Mesothelial cell of epicardium (in vitro differentiated cells): ENCODE results near the gene MEX3A. TPM values are rescaled to one million over a fixed set of nuclear protein-coding genes. Genes with fewer than 3 reads are reported as not detected.

ENCODE experiments used
- DNase-seq, 2 experiments: peaks; one replicate each; pipeline ENCODE4 v3.0.0; 2021; ENCODE audit warnings: low spot score in 2 of 2; ENCODE audit not compliant: unreplicated experiment in 2 of 2
- H3K27ac Mint-ChIP-seq: 2 replicates; pipeline ENCODE4 v1.8.0; 2021; ENCODE audit warnings: mixed read lengths
- H3K27me3 Mint-ChIP-seq: 2 replicates; pipeline ENCODE4 v1.8.0; 2021; ENCODE audit warnings: low read depth, mixed read lengths
- H3K36me3 Mint-ChIP-seq: 2 replicates; pipeline ENCODE4 v1.8.0; 2021; ENCODE audit warnings: mixed read lengths
- H3K4me1 Mint-ChIP-seq: 2 replicates; pipeline ENCODE4 v1.8.0; 2021; ENCODE audit warnings: mixed read lengths
- H3K4me3 Mint-ChIP-seq: 2 replicates; pipeline ENCODE4 v1.8.0; 2021; ENCODE audit warnings: mild to moderate bottlenecking, moderate library complexity, mixed read lengths
- H3K9me3 Mint-ChIP-seq: 2 replicates; pipeline ENCODE4 v1.8.0; 2021; ENCODE audit warnings: mixed read lengths
- total RNA-seq: library from RNA; stranded (reverse); gene quantifications from 3 replicates; pipeline ENCODE4 v1.2.1, GENCODE V29; 2021
- TF ChIP-seq, protein P1 (sequence below): fragments of 200-600 bp; sonication (generic); IDR thresholded peaks from one replicate; pipeline ENCODE4 v1.5.0; 2021; ENCODE audit warnings: antibody characterized with exemption; ENCODE audit not compliant: unreplicated experiment

Gene MEX3A, protein sequence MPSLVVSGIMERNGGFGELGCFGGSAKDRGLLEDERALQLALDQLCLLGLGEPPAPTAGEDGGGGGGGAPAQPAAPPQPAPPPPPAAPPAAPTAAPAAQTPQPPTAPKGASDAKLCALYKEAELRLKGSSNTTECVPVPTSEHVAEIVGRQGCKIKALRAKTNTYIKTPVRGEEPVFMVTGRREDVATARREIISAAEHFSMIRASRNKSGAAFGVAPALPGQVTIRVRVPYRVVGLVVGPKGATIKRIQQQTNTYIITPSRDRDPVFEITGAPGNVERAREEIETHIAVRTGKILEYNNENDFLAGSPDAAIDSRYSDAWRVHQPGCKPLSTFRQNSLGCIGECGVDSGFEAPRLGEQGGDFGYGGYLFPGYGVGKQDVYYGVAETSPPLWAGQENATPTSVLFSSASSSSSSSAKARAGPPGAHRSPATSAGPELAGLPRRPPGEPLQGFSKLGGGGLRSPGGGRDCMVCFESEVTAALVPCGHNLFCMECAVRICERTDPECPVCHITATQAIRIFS
- total RNA-seq = 107 to 112 TPM (median 112 TPM) in 3 replicates

GRCh38 chr1:156082309-156083091, at the start of gene MEX3A:
TSS of gene MEX3A (minus strand) at chr1:156082465. CDS start at chr1:156081998, 467 bp downstream.
- peak; percentile 83 to 93 for DNase-seq
- no peaks in the 10 kb centered on the region for H3K9me3 Mint-ChIP-seq
- H3K4me3 Mint-ChIP-seq = peak within 1 kb of the TSS; percentile 98
- H3K27me3 Mint-ChIP-seq = no peaks in the 10 kb centered on the region
- H3K4me1 Mint-ChIP-seq = peaks cover 66% of the 10 kb centered on the region
- TF ChIP-seq, protein P1, sequence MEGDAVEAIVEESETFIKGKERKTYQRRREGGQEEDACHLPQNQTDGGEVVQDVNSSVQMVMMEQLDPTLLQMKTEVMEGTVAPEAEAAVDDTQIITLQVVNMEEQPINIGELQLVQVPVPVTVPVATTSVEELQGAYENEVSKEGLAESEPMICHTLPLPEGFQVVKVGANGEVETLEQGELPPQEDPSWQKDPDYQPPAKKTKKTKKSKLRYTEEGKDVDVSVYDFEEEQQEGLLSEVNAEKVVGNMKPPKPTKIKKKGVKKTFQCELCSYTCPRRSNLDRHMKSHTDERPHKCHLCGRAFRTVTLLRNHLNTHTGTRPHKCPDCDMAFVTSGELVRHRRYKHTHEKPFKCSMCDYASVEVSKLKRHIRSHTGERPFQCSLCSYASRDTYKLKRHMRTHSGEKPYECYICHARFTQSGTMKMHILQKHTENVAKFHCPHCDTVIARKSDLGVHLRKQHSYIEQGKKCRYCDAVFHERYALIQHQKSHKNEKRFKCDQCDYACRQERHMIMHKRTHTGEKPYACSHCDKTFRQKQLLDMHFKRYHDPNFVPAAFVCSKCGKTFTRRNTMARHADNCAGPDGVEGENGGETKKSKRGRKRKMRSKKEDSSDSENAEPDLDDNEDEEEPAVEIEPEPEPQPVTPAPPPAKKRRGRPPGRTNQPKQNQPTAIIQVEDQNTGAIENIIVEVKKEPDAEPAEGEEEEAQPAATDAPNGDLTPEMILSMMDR = no peak
- peak within 1 kb of the TSS; percentile 98 for H3K27ac Mint-ChIP-seq
- peaks cover 8% of the 10 kb centered on the region for H3K36me3 Mint-ChIP-seq

DNA sequence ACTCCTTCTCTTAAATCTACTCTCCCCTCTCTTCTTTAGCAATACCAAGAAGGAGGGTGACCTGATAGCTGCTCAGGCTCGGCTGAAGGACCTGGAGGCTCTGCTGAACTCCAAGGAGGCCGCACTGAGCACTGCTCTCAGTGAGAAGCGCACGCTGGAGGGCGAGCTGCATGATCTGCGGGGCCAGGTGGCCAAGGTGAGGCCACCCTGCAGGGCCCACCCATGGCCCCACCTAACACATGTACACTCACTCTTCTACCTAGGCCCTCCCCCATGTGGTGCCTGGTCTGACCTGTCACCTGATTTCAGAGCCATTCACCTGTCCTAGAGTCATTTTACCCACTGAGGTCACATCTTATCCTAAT, 48.3 kb upstream of the MEX3A start:
- H3K4me1 Mint-ChIP-seq = peaks cover 40% of the 10 kb centered on the region
- H3K27ac Mint-ChIP-seq = peak overlapping the region; percentile 100
- H3K36me3 Mint-ChIP-seq = peaks cover 13% of the 10 kb centered on the region
- no peaks in the 10 kb centered on the region for H3K9me3 Mint-ChIP-seq
- H3K4me3 Mint-ChIP-seq = no peak overlapping the region
- DNase-seq = no peak
- no peaks in the 10 kb centered on the region for H3K27me3 Mint-ChIP-seq
- TF ChIP-seq, protein P1 = no peak

GRCh38 chr1:156129687-156130577, 47.7 kb upstream of the MEX3A start:
- peak overlapping the region; percentile 8 for H3K4me3 Mint-ChIP-seq
- TF ChIP-seq, protein P1 = peak; percentile 89
- peaks cover 45% of the 10 kb centered on the region for H3K4me1 Mint-ChIP-seq

DNA sequence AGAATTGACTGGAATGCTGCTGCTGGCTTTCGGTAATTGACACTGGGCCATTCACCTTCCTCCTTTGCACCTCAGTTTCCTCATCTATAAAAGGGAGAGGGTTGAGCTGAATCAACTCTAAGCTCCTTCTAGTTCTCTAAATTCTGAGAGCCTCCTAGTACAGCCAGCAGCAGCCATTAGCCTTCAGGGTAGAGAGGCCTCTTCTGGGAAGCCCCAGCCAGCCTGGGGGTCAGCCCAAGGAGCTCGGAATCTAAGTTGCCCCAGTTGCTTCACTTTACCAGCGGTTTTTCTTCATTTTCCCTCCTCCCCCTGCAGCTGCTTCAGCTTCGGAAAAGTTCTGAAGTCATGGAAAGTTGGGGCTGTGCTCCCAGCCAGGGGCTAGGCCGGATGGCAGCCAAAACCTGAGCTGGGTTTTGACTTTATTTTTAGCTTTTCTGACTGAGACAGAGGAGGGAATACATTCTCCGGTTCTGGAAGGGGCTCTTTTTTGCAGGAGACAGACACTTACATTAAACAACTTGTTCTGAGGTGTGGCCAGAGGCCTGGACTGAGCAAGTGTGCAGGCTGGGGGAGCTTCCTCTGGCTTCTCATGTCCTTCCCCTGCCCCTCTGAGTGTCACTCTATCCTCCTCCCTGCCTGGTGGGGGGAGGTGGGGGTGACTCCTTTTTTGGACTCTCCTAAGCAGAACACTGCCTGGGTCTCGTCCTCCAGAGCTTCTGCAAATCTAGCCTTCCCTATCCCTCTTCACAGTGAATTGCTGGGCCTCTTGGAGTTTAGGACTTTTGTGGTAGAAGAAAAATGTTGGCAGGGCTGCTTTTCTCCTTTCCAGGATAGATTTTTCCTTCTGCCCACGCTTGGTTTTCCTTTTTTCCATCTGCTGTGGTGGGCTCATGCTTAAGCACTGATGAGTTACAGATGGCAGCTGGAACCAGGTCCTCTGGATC, 46.7 kb upstream of the MEX3A start:
- TF ChIP-seq, protein P1 = no peak
- H3K27ac Mint-ChIP-seq = peak overlapping the region; percentile 100
- H3K36me3 Mint-ChIP-seq = peaks cover 7% of the 10 kb centered on the region
- no peaks in the 10 kb centered on the region for H3K27me3 Mint-ChIP-seq
- peaks cover 55% of the 10 kb centered on the region for H3K4me1 Mint-ChIP-seq
- no peaks in the 10 kb centered on the region for H3K9me3 Mint-ChIP-seq
- DNase-seq = no peak
- H3K4me3 Mint-ChIP-seq = no peak overlapping the region

More at GRCh38 chr1:156129687-156130577, 47.7 kb upstream of the MEX3A start:
- H3K27ac Mint-ChIP-seq = peak overlapping the region; percentile 100
- peaks cover 13% of the 10 kb centered on the region for H3K36me3 Mint-ChIP-seq
- H3K9me3 Mint-ChIP-seq = no peaks in the 10 kb centered on the region
- H3K27me3 Mint-ChIP-seq = no peaks in the 10 kb centered on the region
- peak; percentile 88 to 96 for DNase-seq
